Measurements from ENCODE around the gene PTPRG. TPM values are rescaled to one million over a fixed set of nuclear protein-coding genes. Genes with fewer than 3 reads are reported as not detected.

Gene PTPRG
- polyA plus RNA-seq, 1 donor (not counting 4 experiments of a cell fraction or from before 2014, with no cell fraction given): 12.1 TPM

DNA sequence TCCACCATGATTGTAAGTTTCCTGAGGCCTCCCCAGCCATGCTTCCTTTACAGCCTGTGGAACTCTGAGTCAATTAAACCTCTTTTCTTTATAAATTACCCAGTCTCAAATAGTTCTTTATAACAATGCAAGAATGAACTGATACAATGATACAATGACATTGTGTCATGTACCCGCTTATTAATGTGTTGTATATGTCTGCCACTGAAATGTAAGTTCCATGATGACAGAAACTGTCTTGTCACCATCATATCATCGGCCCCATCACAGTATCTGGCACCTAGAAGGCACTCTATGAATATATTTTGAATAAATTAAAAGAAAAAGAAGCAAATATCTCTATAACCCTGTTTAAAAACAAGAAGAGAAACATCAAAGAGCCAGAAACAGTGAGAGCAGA, 782.4 kb downstream of the PTPRG start:
- H3K27me3 ChIP-seq (ENCODE audit: control insufficient read depth, extremely low read depth, insufficient read depth, low read length): no peaks in the 10 kb centered on the region
- FAIRE-seq (no peak), DNase-seq (ENCODE audit: low read depth, low spot score) (no peak)
- H3K36me3 ChIP-seq (ENCODE audit: control insufficient read depth in 2 of 2, extremely low read depth in 1 of 2, insufficient read depth in 2 of 2, low read length in 2 of 2): no peaks in the 10 kb centered on the region
- H3K4me1 ChIP-seq (ENCODE audit: control insufficient read depth, extremely low read depth, insufficient read depth, low read length): no peaks in the 10 kb centered on the region
- H3K9ac ChIP-seq (ENCODE audit: control insufficient read depth, extremely low read depth, insufficient read depth, low read length): no peak overlapping the region
- H3K4me3 ChIP-seq (ENCODE audit: control insufficient read depth in 2 of 3, extremely low read depth in 1 of 3, insufficient read depth in 2 of 3, low read depth in 1 of 3, low read length in 3 of 3): no peak overlapping the region
- H3K79me2 ChIP-seq (ENCODE audit: control insufficient read depth, insufficient read depth, low read length): no peaks in the 10 kb centered on the region
- no peaks in the 10 kb centered on the region for H4K20me1 ChIP-seq (ENCODE audit: control insufficient read depth, extremely low read depth, insufficient read depth, low read length)
- H3K27ac ChIP-seq (ENCODE audit: control insufficient read depth, insufficient read depth, low read length): no peak overlapping the region
- H3K4me2 ChIP-seq (ENCODE audit: control insufficient read depth, extremely low read depth, insufficient read depth, low read depth, low read length): no peak overlapping the region
- H3K9me1 ChIP-seq (ENCODE audit: control insufficient read depth, extremely low read depth, insufficient read depth, low read length): no peaks in the 10 kb centered on the region
- TF ChIP-seq EZH2 (IDR thresholded peaks at IDR 0.05; ENCODE audit: low read length): no peak
- TF ChIP-seq, protein P1, sequence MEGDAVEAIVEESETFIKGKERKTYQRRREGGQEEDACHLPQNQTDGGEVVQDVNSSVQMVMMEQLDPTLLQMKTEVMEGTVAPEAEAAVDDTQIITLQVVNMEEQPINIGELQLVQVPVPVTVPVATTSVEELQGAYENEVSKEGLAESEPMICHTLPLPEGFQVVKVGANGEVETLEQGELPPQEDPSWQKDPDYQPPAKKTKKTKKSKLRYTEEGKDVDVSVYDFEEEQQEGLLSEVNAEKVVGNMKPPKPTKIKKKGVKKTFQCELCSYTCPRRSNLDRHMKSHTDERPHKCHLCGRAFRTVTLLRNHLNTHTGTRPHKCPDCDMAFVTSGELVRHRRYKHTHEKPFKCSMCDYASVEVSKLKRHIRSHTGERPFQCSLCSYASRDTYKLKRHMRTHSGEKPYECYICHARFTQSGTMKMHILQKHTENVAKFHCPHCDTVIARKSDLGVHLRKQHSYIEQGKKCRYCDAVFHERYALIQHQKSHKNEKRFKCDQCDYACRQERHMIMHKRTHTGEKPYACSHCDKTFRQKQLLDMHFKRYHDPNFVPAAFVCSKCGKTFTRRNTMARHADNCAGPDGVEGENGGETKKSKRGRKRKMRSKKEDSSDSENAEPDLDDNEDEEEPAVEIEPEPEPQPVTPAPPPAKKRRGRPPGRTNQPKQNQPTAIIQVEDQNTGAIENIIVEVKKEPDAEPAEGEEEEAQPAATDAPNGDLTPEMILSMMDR (optimal IDR thresholded peaks at IDR 0.05 in 1 of 3, IDR thresholded peaks at IDR 0.05 in 1 of 3, conservative IDR thresholded peaks at IDR 0.05 in 1 of 3; ENCODE audit: extremely low read depth in 1 of 3, insufficient read depth in 2 of 3, low read length in 3 of 3): no peak
- dilution Hi-C loops (cut with MboI; ENCODE audit: extremely low pct_ligation_motif_present, low sequenced_read_pairs): no loop called here
- H2AFZ ChIP-seq (ENCODE audit: control insufficient read depth, low read length): no peak overlapping the region
- H3K9me3 ChIP-seq (ENCODE audit: control insufficient read depth, low read depth, low read length): no peaks in the 10 kb centered on the region

Small RNA genes lying within 50 kb of the gene (small RNA-seq; reads per million reads assigned to genes)
- gene RF00019 (ENCODE audit: insufficient read length in 3 of 3, low read depth in 3 of 3, low replicate concordance in 1 of 3) (0 reads per million in 3 experiments), gene RNU2-10P (ENCODE audit: insufficient read length in 3 of 3, low read depth in 3 of 3, low replicate concordance in 1 of 3) (0 reads per million in 3 experiments)

Measured in keratinocyte (primary cell).